ENCODE measurements around the gene CEP68. TPM values are rescaled to one million over a fixed set of nuclear protein-coding genes. Genes with fewer than 3 reads are reported as not detected.

The CEP68 gene, protein sequence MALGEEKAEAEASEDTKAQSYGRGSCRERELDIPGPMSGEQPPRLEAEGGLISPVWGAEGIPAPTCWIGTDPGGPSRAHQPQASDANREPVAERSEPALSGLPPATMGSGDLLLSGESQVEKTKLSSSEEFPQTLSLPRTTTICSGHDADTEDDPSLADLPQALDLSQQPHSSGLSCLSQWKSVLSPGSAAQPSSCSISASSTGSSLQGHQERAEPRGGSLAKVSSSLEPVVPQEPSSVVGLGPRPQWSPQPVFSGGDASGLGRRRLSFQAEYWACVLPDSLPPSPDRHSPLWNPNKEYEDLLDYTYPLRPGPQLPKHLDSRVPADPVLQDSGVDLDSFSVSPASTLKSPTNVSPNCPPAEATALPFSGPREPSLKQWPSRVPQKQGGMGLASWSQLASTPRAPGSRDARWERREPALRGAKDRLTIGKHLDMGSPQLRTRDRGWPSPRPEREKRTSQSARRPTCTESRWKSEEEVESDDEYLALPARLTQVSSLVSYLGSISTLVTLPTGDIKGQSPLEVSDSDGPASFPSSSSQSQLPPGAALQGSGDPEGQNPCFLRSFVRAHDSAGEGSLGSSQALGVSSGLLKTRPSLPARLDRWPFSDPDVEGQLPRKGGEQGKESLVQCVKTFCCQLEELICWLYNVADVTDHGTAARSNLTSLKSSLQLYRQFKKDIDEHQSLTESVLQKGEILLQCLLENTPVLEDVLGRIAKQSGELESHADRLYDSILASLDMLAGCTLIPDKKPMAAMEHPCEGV
- total RNA-seq (18.8 TPM), polyA plus RNA-seq (10 to 100 TPM; 19.9 to 27.8 (median 26.7) TPM)

- ATAC-seq (ENCODE audit: low read depth in 2 of 2) = peak; percentile 91 to 92
- H3K4me3 ChIP-seq (ENCODE audit: low read depth, low read length) = peak within 1 kb of the TSS; percentile 98
- no peaks in the 10 kb centered on the region for H3K9me3 ChIP-seq (ENCODE audit: control insufficient read depth in 2 of 2, low read length in 2 of 2)
- H3K4me3 Mint-ChIP-seq = peak within 1 kb of the TSS; percentile 96 to 98 (median 97)
- peaks cover 1% of the 10 kb centered on the region for H3K36me3 Mint-ChIP-seq
- no peaks in the 10 kb centered on the region for H3K27me3 Mint-ChIP-seq
- H3K9me3 Mint-ChIP-seq = peaks cover 0 to 3% (median 0%) of the 10 kb centered on the region in 7 donors
- H3K4me1 Mint-ChIP-seq = peaks cover 18 to 80% (median 55%) of the 10 kb centered on the region in 4 donors
- H3K27me3 ChIP-seq (ENCODE audit: control insufficient read depth, insufficient read depth, low read length) = no peaks in the 10 kb centered on the region
- no peaks in the 10 kb centered on the region for H3K36me3 ChIP-seq (ENCODE audit: control insufficient read depth, insufficient read depth, low read length)
- peak within 1 kb of the TSS; percentile 98 for H3K27ac Mint-ChIP-seq
- H3K27ac ChIP-seq (ENCODE audit: insufficient read depth, low read length, poor library complexity, severe bottlenecking) = peak within 1 kb of the TSS; percentile 74
- H3K4me1 ChIP-seq (ENCODE audit: control insufficient read depth, insufficient read depth, low read length, poor library complexity, severe bottlenecking) = peaks cover 58% of the 10 kb centered on the region
- peak; percentile 95 to 98 (median 96) for DNase-seq
Observed at GRCh38 chr2:65056215-65057053, at the start of gene CEP68. Gene CEP68, plus strand, starts transcription at chr2:65056416. Its CDS starts 13,029 bp downstream, at chr2:65069445.

DNA sequence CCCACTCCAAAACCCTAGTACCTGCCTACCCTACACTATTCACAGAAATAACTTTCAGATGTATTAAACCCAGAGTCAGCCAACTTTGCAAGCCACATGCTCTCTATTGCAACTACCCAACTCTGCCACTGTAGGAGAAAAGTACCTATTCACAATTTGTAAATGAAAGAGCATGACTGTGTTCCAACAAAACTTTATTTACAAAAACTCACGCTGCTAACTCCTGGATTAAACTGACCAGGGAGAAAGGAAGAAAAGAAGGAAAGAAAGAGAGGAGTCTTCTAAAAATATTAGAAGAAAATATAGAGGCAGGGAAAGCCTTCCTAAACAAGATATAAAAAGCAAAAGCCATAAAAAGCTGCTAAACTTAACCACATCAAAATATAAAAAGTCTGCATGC lies 42.4 kb upstream of the CEP68 start:
- Histone ChIP-seq H3K4me1 (ENCODE audit: control insufficient read depth, insufficient read depth, low read length, poor library complexity, severe bottlenecking) (no peaks in the 10 kb centered on the region), H3K27ac (ENCODE audit: insufficient read depth, low read length, poor library complexity, severe bottlenecking) (no peak overlapping the region), H3K27me3 (ENCODE audit: control insufficient read depth, insufficient read depth, low read length) (no peaks in the 10 kb centered on the region), H3K4me3 (ENCODE audit: low read depth, low read length) (no peak overlapping the region), H3K9me3 (ENCODE audit: control insufficient read depth in 2 of 2, low read length in 2 of 2) (no peaks in the 10 kb centered on the region), H3K36me3 (ENCODE audit: control insufficient read depth, insufficient read depth, low read length) (peaks cover 38% of the 10 kb centered on the region)
- Mint-ChIP-seq H3K36me3 (peaks cover 34% of the 10 kb centered on the region), H3K4me1 (peaks cover 0 to 7% (median 3%) of the 10 kb centered on the region in 4 donors), H3K27ac (peak overlapping the region in 1 of 3 donors; percentile 50), H3K4me3 (no peak overlapping the region), H3K9me3 (no peaks in the 10 kb centered on the region), H3K27me3 (no peaks in the 10 kb centered on the region)
- ATAC-seq (ENCODE audit: low read depth in 2 of 2) (no peak), DNase-seq (no peak)

GRCh38 chr2:65015731-65016130 lies 40.5 kb upstream of the CEP68 start:
- ATAC-seq (ENCODE audit: low read depth in 2 of 2) = no peak
- no peaks in the 10 kb centered on the region for H3K9me3 Mint-ChIP-seq
- H3K27me3 Mint-ChIP-seq = no peaks in the 10 kb centered on the region
- H3K36me3 Mint-ChIP-seq = peaks cover 35% of the 10 kb centered on the region
- Histone ChIP-seq H3K4me3 (ENCODE audit: low read depth, low read length) (no peak overlapping the region), H3K36me3 (ENCODE audit: control insufficient read depth, insufficient read depth, low read length) (peaks cover 49% of the 10 kb centered on the region), H3K27ac (ENCODE audit: insufficient read depth, low read length, poor library complexity, severe bottlenecking) (no peak overlapping the region), H3K27me3 (ENCODE audit: control insufficient read depth, insufficient read depth, low read length) (no peaks in the 10 kb centered on the region), H3K9me3 (ENCODE audit: control insufficient read depth in 2 of 2, low read length in 2 of 2) (no peaks in the 10 kb centered on the region), H3K4me1 (ENCODE audit: control insufficient read depth, insufficient read depth, low read length, poor library complexity, severe bottlenecking) (no peaks in the 10 kb centered on the region)
- H3K4me3 Mint-ChIP-seq = no peak overlapping the region
- no peak for DNase-seq
- H3K27ac Mint-ChIP-seq = no peak overlapping the region
- H3K4me1 Mint-ChIP-seq = peaks cover 0 to 7% (median 3%) of the 10 kb centered on the region in 4 donors

DNA sequence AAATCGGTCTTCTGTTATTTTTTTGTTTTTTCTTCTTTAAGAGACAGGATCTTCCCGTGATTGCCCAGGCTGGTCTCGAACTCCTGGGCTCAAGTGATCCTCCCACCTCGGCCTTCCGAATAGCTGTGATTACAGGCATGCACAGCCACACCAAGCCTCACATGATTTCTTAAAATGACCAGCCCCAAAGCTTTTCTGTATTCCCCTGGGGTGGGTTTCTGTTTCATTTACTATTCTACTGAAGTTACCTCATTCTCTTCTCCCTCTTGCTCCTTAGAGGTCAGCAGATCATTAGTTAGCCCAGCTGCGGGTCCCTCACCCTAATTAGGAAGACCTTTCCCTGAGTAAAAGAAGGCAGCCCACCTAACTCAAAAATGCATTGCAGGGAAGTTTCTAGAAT lies 39.4 kb upstream of the CEP68 start:
- Mint-ChIP-seq H3K4me3 (no peak overlapping the region), H3K27me3 (no peaks in the 10 kb centered on the region), H3K27ac (peak overlapping the region in 1 of 3 donors; percentile 45), H3K9me3 (no peaks in the 10 kb centered on the region), H3K4me1 (peaks cover 0 to 7% (median 3%) of the 10 kb centered on the region in 4 donors), H3K36me3 (peaks cover 36% of the 10 kb centered on the region)
- peaks cover 53% of the 10 kb centered on the region for H3K36me3 ChIP-seq (ENCODE audit: control insufficient read depth, insufficient read depth, low read length)
- H3K4me3 ChIP-seq (ENCODE audit: low read depth, low read length) = no peak overlapping the region
- no peak for ATAC-seq (ENCODE audit: low read depth in 2 of 2)
- H3K9me3 ChIP-seq (ENCODE audit: control insufficient read depth in 2 of 2, low read length in 2 of 2) = no peaks in the 10 kb centered on the region
- H3K4me1 ChIP-seq (ENCODE audit: control insufficient read depth, insufficient read depth, low read length, poor library complexity, severe bottlenecking) = no peaks in the 10 kb centered on the region
- no peaks in the 10 kb centered on the region for H3K27me3 ChIP-seq (ENCODE audit: control insufficient read depth, insufficient read depth, low read length)
- DNase-seq = no peak
- no peak overlapping the region for H3K27ac ChIP-seq (ENCODE audit: insufficient read depth, low read length, poor library complexity, severe bottlenecking)

DNA sequence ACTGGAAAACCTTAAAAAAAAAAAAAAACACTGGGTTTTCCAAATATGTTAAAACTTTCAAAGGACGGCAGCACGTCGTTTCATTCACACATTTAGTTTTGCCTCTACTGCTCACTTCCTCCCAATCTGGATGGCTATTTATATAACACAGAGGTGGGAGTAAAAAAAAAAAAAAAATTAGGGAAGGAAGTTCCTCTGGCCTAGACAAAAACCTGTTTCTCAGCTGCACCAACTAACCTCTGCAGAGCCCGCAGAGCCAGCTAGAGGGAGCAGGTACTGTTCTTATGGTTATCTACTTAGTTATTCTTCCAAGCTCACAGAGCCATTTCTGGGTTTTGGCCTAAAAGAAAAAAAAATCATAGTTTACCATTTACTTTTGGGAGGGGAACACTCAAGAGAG lies 38.9 kb upstream of the CEP68 start:
- H3K4me1 Mint-ChIP-seq = peaks cover 0 to 7% (median 3%) of the 10 kb centered on the region in 4 donors
- no peak overlapping the region for H3K4me3 ChIP-seq (ENCODE audit: low read depth, low read length)
- ATAC-seq (ENCODE audit: low read depth in 2 of 2) (peak in 1 of 2 donors; percentile 28), DNase-seq (no peak)
- H3K9me3 Mint-ChIP-seq = no peaks in the 10 kb centered on the region
- H3K27me3 ChIP-seq (ENCODE audit: control insufficient read depth, insufficient read depth, low read length) = no peaks in the 10 kb centered on the region
- no peaks in the 10 kb centered on the region for H3K4me1 ChIP-seq (ENCODE audit: control insufficient read depth, insufficient read depth, low read length, poor library complexity, severe bottlenecking)
- no peak overlapping the region for H3K27ac ChIP-seq (ENCODE audit: insufficient read depth, low read length, poor library complexity, severe bottlenecking)
- peaks cover 57% of the 10 kb centered on the region for H3K36me3 ChIP-seq (ENCODE audit: control insufficient read depth, insufficient read depth, low read length)
- no peak overlapping the region for H3K4me3 Mint-ChIP-seq
- H3K9me3 ChIP-seq (ENCODE audit: control insufficient read depth in 2 of 2, low read length in 2 of 2) = no peaks in the 10 kb centered on the region
- peak overlapping the region in 1 of 3 donors; percentile 38 for H3K27ac Mint-ChIP-seq
- H3K27me3 Mint-ChIP-seq = no peaks in the 10 kb centered on the region
- peaks cover 39% of the 10 kb centered on the region for H3K36me3 Mint-ChIP-seq

DNA sequence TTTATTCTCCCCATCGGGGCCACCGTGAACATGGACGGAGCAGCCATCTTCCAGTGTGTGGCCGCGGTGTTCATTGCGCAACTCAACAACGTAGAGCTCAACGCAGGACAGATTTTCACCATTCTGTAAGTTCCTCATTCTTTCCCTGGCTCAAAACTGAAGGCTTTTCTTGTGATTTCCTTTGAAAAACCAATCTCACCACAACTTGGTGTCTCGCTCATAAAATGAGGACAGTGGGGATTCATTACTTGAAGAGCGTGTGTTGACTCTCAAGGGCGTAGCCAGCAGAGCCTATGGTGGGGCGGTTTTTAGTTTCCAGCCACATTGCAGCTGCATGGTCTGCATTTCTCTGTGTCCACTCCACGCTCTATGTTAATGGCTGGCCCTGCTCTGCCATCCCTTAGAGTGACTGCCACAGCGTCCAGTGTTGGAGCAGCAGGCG lies 38.1 kb upstream of the CEP68 start:
- DNase-seq (no peak), ATAC-seq (ENCODE audit: low read depth in 2 of 2) (no peak)
- Histone ChIP-seq H3K4me1 (ENCODE audit: control insufficient read depth, insufficient read depth, low read length, poor library complexity, severe bottlenecking) (no peaks in the 10 kb centered on the region), H3K4me3 (ENCODE audit: low read depth, low read length) (no peak overlapping the region), H3K9me3 (ENCODE audit: control insufficient read depth in 2 of 2, low read length in 2 of 2) (no peaks in the 10 kb centered on the region), H3K36me3 (ENCODE audit: control insufficient read depth, insufficient read depth, low read length) (peaks cover 52% of the 10 kb centered on the region), H3K27me3 (ENCODE audit: control insufficient read depth, insufficient read depth, low read length) (no peaks in the 10 kb centered on the region), H3K27ac (ENCODE audit: insufficient read depth, low read length, poor library complexity, severe bottlenecking) (no peak overlapping the region)
- Mint-ChIP-seq H3K27ac (no peak overlapping the region), H3K4me1 (peaks cover 0 to 7% (median 3%) of the 10 kb centered on the region in 4 donors), H3K36me3 (peaks cover 39% of the 10 kb centered on the region), H3K9me3 (no peaks in the 10 kb centered on the region), H3K4me3 (no peak overlapping the region), H3K27me3 (no peaks in the 10 kb centered on the region)

GRCh38 chr2:65019010-65019409 lies 37.2 kb upstream of the CEP68 start:
- Mint-ChIP-seq H3K27ac (no peak overlapping the region), H3K9me3 (no peaks in the 10 kb centered on the region), H3K4me3 (no peak overlapping the region), H3K27me3 (no peaks in the 10 kb centered on the region), H3K36me3 (peaks cover 38% of the 10 kb centered on the region), H3K4me1 (peaks cover 0 to 7% (median 2%) of the 10 kb centered on the region in 4 donors)
- ATAC-seq (ENCODE audit: low read depth in 2 of 2) = no peak
- Histone ChIP-seq H3K27me3 (ENCODE audit: control insufficient read depth, insufficient read depth, low read length) (no peaks in the 10 kb centered on the region), H3K36me3 (ENCODE audit: control insufficient read depth, insufficient read depth, low read length) (peaks cover 52% of the 10 kb centered on the region), H3K4me3 (ENCODE audit: low read depth, low read length) (no peak overlapping the region), H3K4me1 (ENCODE audit: control insufficient read depth, insufficient read depth, low read length, poor library complexity, severe bottlenecking) (no peaks in the 10 kb centered on the region), H3K9me3 (ENCODE audit: control insufficient read depth in 2 of 2, low read length in 2 of 2) (no peaks in the 10 kb centered on the region), H3K27ac (ENCODE audit: insufficient read depth, low read length, poor library complexity, severe bottlenecking) (no peak overlapping the region)
- DNase-seq = no peak
